Lower lobe of right lung (tissue), 2 donors: ENCODE measurements around the gene ADPGK. TPM values are rescaled to one million over a fixed set of nuclear protein-coding genes. Genes with fewer than 3 reads are reported as not detected.

Source experiments
- ATAC-seq, 2 donors: fragments of 200-7000 bp; cut with Tn5 transposase; one replicate each; pipeline ENCODE4 v1.9.1; 2020 to 2022; ENCODE audit warnings: mild to moderate bottlenecking in 2 of 2, moderate library complexity in 2 of 2
- DNase-seq: peaks from one replicate; pipeline ENCODE4 v3.0.0-alpha.2; 2020
- H3K27ac ChIP-seq: fragments of 200-600 bp; one replicate; pipeline ENCODE4 v1.8.0; 2022
- H3K27me3 ChIP-seq: fragments of 200-600 bp; one replicate; pipeline ENCODE4 v1.8.0; 2022; ENCODE audit warnings: low read depth
- H3K36me3 ChIP-seq: fragments of 200-600 bp; one replicate; pipeline ENCODE4 v1.8.0; 2022; ENCODE audit warnings: mild to moderate bottlenecking
- H3K4me1 ChIP-seq: fragments of 200-600 bp; one replicate; pipeline ENCODE4 v1.8.0; 2022
- H3K4me3 ChIP-seq: fragments of 200-600 bp; one replicate; pipeline ENCODE4 v1.8.0; 2022; ENCODE audit warnings: mild to moderate bottlenecking
- H3K9me3 ChIP-seq: fragments of 200-600 bp; one replicate; pipeline ENCODE4 v1.8.0; 2022
- CTCF ChIP-seq: fragments of 200-600 bp; IDR thresholded peaks from one replicate; pipeline ENCODE4 v1.8.0; 2022; ENCODE audit warnings: antibody characterized with exemption, mild to moderate bottlenecking
- intact Hi-C: fragments of 100-400 bp; cut with DNase I; formaldehyde crosslinking; loops from one replicate; pipeline ENCODE4 v1.11.0; 2022
- total RNA-seq: library from RNA; stranded (reverse); fragmentation: NEBNext Ultra II Directional; extraction: Animal tissue kit (Norgen Biotek cat#: 25700); gene quantifications from one replicate; pipeline ENCODE4 v1.2.1, GENCODE V29; 2021
- donor health status: DM: no; HTN: yes; CAD: no; lungs with severe emphysema.

ADPGK gene
- total RNA-seq, 1 donor from 2014 or later: 87.1 TPM

- TF ChIP-seq CTCF: no peak
- Histone ChIP-seq H3K4me3 (no peak overlapping the region), H3K4me1 (no peaks in the 10 kb centered on the region), H3K36me3 (peaks cover 75% of the 10 kb centered on the region), H3K9me3 (no peaks in the 10 kb centered on the region), H3K27ac (peak overlapping the region; percentile 6), H3K27me3 (no peaks in the 10 kb centered on the region)
- intact Hi-C loops: no loop called here
- DNase-seq: no peak
- no peak for ATAC-seq
Measured at GRCh38 chr15:72774696-72775383, 8.7 kb downstream of the ADPGK start.

- Histone ChIP-seq H3K27me3 (no peaks in the 10 kb centered on the region), H3K9me3 (peaks cover 15% of the 10 kb centered on the region), H3K27ac (no peak overlapping the region), H3K4me1 (no peaks in the 10 kb centered on the region), H3K36me3 (peaks cover 86% of the 10 kb centered on the region), H3K4me3 (no peak overlapping the region)
- ATAC-seq (no peak), DNase-seq (no peak)
- TF ChIP-seq CTCF: no peak
- intact Hi-C loops: no loop called here
Measured at GRCh38 chr15:72771329-72771725, 12.2 kb downstream of the ADPGK start.

- H3K9me3 ChIP-seq: peaks cover 15% of the 10 kb centered on the region
- H3K27me3 ChIP-seq: no peaks in the 10 kb centered on the region
- ATAC-seq (no peak), DNase-seq (no peak)
- H3K4me1 ChIP-seq: no peaks in the 10 kb centered on the region
- no peak for TF ChIP-seq CTCF
- intact Hi-C loops: no loop called here
- no peak overlapping the region for H3K27ac ChIP-seq
- H3K36me3 ChIP-seq: peaks cover 91% of the 10 kb centered on the region
- no peak overlapping the region for H3K4me3 ChIP-seq
Measured at GRCh38 chr15:72770673-72771328, 12.8 kb downstream of the ADPGK start.

- TF ChIP-seq CTCF: no peak
- Histone ChIP-seq H3K27ac (no peak overlapping the region), H3K27me3 (no peaks in the 10 kb centered on the region), H3K36me3 (peaks cover 95% of the 10 kb centered on the region), H3K9me3 (peaks cover 15% of the 10 kb centered on the region), H3K4me3 (no peak overlapping the region), H3K4me1 (no peaks in the 10 kb centered on the region)
- ATAC-seq (no peak), DNase-seq (no peak)
- intact Hi-C loops: no loop called here
Measured at GRCh38 chr15:72766780-72767179, 16.8 kb downstream of the ADPGK start.

GRCh38 chr15:72766025-72766424 lies 17.5 kb downstream of the ADPGK start:
- Histone ChIP-seq H3K27me3 (no peaks in the 10 kb centered on the region), H3K27ac (no peak overlapping the region), H3K4me3 (no peak overlapping the region), H3K36me3 (peaks cover 95% of the 10 kb centered on the region), H3K9me3 (peaks cover 15% of the 10 kb centered on the region), H3K4me1 (no peaks in the 10 kb centered on the region)
- no peak for ATAC-seq
- DNase-seq: no peak
- no peak for TF ChIP-seq CTCF
- intact Hi-C loops: no loop called here
